Tibial nerve (tissue), 4 donors: ENCODE measurements around the gene FBXL7.

Experiments
- CTCF ChIP-seq, 5 experiments: fragments of 200-600 bp in 3 of 5; fragments of 450-650 bp in 2 of 5; sonication (generic) in 3 of 5; IDR thresholded peaks; one replicate each; pipeline ENCODE4 v1.5.1; 2016 to 2019; ENCODE audit warnings: antibody characterized with exemption in 5 of 5, mild to moderate bottlenecking in 3 of 5, moderate library complexity in 2 of 5
- EP300 ChIP-seq, 2 donors: sonication (generic); formaldehyde crosslinking; IDR thresholded peaks; one replicate each; pipeline ENCODE4 v1.6.1; 2017; ENCODE audit warnings: antibody characterized with exemption in 2 of 2, mild to moderate bottlenecking in 1 of 2
- POLR2A ChIP-seq, 2 donors: fragments of 450-650 bp; IDR thresholded peaks; one replicate each; pipeline ENCODE4 v1.6.1; 2017; ENCODE audit warnings: antibody characterized with exemption in 2 of 2, mild to moderate bottlenecking in 2 of 2, moderate library complexity in 2 of 2

- TF ChIP-seq CTCF (IDR thresholded peaks at IDR 0.05): no peak
- TF ChIP-seq POLR2A (IDR thresholded peaks at IDR 0.05): no peak
- TF ChIP-seq EP300 (IDR thresholded peaks at IDR 0.05): no peak
Observed at GRCh38 chr5:15692706-15693381, 192.9 kb downstream of the FBXL7 start.
